Right atrium auricular region (tissue), 2 donors: ENCODE data around the gene CDCA3. TPM values are rescaled to one million over a fixed set of nuclear protein-coding genes. Genes with fewer than 3 reads are reported as not detected.

Source experiments
- DNase-seq: peaks from one replicate; pipeline ENCODE4 v3.0.0-alpha.2; 2019; ENCODE audit warnings: low spot score
- H3K27ac ChIP-seq, 2 donors: fragments of 200-600 bp; sonication (generic); 1 replicate in 1 of 2; 2 replicates in 1 of 2; pipeline ENCODE4 v1.5.1; 2016 to 2019
- H3K27me3 ChIP-seq, 2 donors: fragments of 200-600 bp; sonication (generic); one replicate each; pipeline versions ENCODE4 v1.5.1 to v1.6.0; 2017 to 2019
- H3K36me3 ChIP-seq: fragments of 200-600 bp; sonication (generic); one replicate; pipeline ENCODE4 v1.5.1; 2016
- H3K4me1 ChIP-seq, 2 donors: fragments of 200-600 bp; sonication (generic); one replicate each; pipeline versions ENCODE4 v1.5.1 to v1.6.0; 2017 to 2019
- H3K4me3 ChIP-seq, 2 donors: fragments of 200-600 bp; sonication (generic); 1 replicate in 1 of 2; 2 replicates in 1 of 2; pipeline ENCODE4 v1.5.1; 2017 to 2019; ENCODE audit warnings: mild to moderate bottlenecking in 1 of 2, moderate library complexity in 1 of 2
- H3K9me3 ChIP-seq, 2 donors: fragments of 200-600 bp; sonication (generic); one replicate each; pipeline ENCODE4 v1.5.1; 2019
- CTCF ChIP-seq, 2 donors: fragments of 200-600 bp; sonication (generic); IDR thresholded peaks; one replicate each; pipeline ENCODE4 v1.5.1; 2019; ENCODE audit warnings: antibody characterized with exemption in 2 of 2
- total RNA-seq, 2 donors: library from RNA; depleted of rRNA; stranded (reverse); fragments of >200 nt; gene quantifications; one replicate each; pipeline ENCODE4 v1.1.0, GENCODE V29; 2016

CDCA3 gene
- total RNA-seq, 2 donors from 2014 or later = 0.39 to 1.7 TPM

DNA sequence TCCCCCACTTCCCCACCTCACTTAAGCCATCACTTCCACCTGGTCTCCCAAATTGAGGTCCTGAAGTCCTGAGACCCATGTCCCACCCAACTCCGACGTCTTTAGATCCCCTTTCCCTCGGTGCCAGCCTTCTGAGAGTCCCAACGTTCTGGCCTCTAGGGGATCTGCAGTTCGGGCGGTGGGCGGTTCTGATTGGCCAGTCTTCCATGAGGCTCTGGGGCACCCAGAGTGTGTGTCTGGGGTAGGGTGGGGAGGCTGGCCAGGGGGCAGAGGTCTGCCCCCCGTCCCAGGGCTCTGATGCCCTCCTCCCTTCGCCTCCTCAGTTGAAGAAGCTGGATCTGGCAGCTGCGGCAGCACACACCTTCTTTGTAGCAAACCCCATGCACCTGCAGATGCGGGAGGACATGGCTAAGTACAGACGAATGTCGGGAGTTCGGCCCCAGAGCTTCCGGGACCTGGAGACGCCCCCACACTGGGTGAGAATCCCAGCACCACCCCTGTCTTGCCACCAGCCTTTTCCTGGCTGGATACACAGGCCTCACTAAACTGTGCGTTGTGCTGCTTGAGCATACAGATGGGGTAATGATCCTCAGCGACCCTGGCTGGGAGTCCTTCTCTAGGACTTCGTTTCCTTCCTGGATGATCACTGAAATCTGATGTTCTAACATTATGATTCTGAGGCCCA lies 21.4 kb downstream of the CDCA3 start:
- no peak for DNase-seq
- no peak for TF ChIP-seq CTCF (IDR thresholded peaks at IDR 0.05)

DNA sequence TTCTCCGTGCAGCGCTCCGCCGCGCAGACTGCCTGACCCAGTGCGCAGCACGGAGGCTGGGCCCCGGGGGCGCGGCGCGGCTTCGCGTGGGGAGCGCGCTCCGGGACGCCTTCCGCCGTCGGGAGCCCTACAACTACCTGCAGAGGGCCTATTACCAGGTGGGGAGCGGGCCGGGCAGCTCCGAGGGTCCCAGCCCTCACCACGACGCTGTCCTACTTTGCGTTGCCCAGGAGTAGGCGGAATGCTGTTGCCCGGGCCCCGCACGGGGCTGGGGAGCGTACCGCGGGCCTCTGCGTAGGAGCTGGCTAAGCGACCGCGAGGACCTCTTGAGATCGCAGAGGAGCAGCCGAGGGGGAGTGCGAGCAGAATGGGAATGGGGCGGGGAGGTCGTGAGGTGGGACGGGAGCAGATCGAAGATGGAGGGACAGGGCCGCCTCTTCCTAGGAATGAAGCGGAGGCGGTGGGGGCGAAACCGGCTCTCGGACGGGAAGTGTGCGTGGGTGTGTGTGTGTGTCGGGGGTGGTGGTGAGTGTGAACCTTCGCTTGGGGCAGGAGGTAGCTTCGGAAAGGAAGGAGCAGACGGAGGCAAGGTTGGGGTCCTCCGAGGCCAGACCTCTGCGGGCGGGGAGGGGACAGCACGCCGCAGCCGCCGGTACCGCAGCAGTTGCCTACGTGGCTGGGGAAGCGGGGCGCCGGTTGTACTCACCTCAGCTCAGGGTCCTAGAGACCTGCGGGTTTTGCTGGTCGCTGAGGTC lies 22.1 kb downstream of the CDCA3 start:
- Histone ChIP-seq H3K27me3 (no peaks in the 10 kb centered on the region), H3K4me1 (peaks cover 0 to 39% of the 10 kb centered on the region in 2 donors), H3K27ac (peak overlapping the region; percentile 84 to 91), H3K9me3 (no peaks in the 10 kb centered on the region), H3K36me3 (peaks cover 8% of the 10 kb centered on the region), H3K4me3 (peak overlapping the region; percentile 75 to 83)
- no peak for TF ChIP-seq CTCF (IDR thresholded peaks at IDR 0.05)
- no peak for DNase-seq

More for the DNA sequence above, 21.4 kb downstream of the CDCA3 start:
- no peaks in the 10 kb centered on the region for H3K9me3 ChIP-seq
- H3K27me3 ChIP-seq = no peaks in the 10 kb centered on the region
- peaks cover 8% of the 10 kb centered on the region for H3K36me3 ChIP-seq
- H3K4me1 ChIP-seq = peaks cover 0 to 39% of the 10 kb centered on the region in 2 donors
- peak overlapping the region; percentile 75 to 83 for H3K4me3 ChIP-seq
- peak overlapping the region; percentile 84 to 91 for H3K27ac ChIP-seq

GRCh38 chr12:6827982-6828780 lies 22.9 kb downstream of the CDCA3 start, which contains the start of gene P3H3:
Gene P3H3, plus strand, starts transcription at chr12:6828407. Its CDS starts 34 bp downstream, at chr12:6828441.
- H3K9me3 ChIP-seq = no peaks in the 10 kb centered on the region
- peak within 1 kb of the TSS; percentile 75 to 83 for H3K4me3 ChIP-seq
- peaks cover under 1% of the 10 kb centered on the region for H3K36me3 ChIP-seq
- peaks cover 0 to 39% of the 10 kb centered on the region in 2 donors for H3K4me1 ChIP-seq
- DNase-seq = no peak
- TF ChIP-seq CTCF (IDR thresholded peaks at IDR 0.05) = no peak
- peak within 1 kb of the TSS; percentile 84 to 91 for H3K27ac ChIP-seq
- no peaks in the 10 kb centered on the region for H3K27me3 ChIP-seq

GRCh38 chr12:6827437-6827911 lies 23.6 kb downstream of the CDCA3 start:
- TF ChIP-seq CTCF (IDR thresholded peaks at IDR 0.05) = no peak
- no peaks in the 10 kb centered on the region for H3K36me3 ChIP-seq
- peaks cover 0 to 40% of the 10 kb centered on the region in 2 donors for H3K4me1 ChIP-seq
- no peaks in the 10 kb centered on the region for H3K27me3 ChIP-seq
- H3K4me3 ChIP-seq = peak overlapping the region in 1 of 2 donors; percentile 75
- H3K9me3 ChIP-seq = no peaks in the 10 kb centered on the region
- DNase-seq = peak; percentile 93
- peak overlapping the region; percentile 42 to 74 for H3K27ac ChIP-seq

- Histone ChIP-seq H3K27me3 (no peaks in the 10 kb centered on the region), H3K27ac (peak overlapping the region; percentile 42 to 74), H3K4me3 (no peak overlapping the region), H3K36me3 (no peaks in the 10 kb centered on the region), H3K9me3 (no peaks in the 10 kb centered on the region), H3K4me1 (peaks cover 0 to 46% of the 10 kb centered on the region in 2 donors)
- no peak for DNase-seq
- TF ChIP-seq CTCF (IDR thresholded peaks at IDR 0.05) = no peak
These were observed 24.2 kb downstream of the CDCA3 start for GRCh38 chr12:6826734-6827436.
